GM12801 (cell line): ENCODE results near the gene MARCHF11.

Source experiments
- CTCF ChIP-seq: IDR thresholded peaks from one replicate; pipeline ENCODE4 v1.5.1; 2011; ENCODE audit warnings: control low read depth; ENCODE audit not compliant: insufficient read length; ENCODE audit errors: extremely low read depth

The MARCHF11 gene

GRCh38 chr5:16104961-16105360 is 74.6 kb downstream of the MARCHF11 start:
- no peak for TF ChIP-seq CTCF

GRCh38 chr5:16095612-16096011 is 84.0 kb downstream of the MARCHF11 start:
- TF ChIP-seq CTCF = no peak

- TF ChIP-seq CTCF = no peak
These were observed 89.3 kb downstream of the MARCHF11 start for GRCh38 chr5:16090270-16090669.

- no peak for TF ChIP-seq CTCF
These were observed 96.6 kb downstream of the MARCHF11 start for GRCh38 chr5:16082982-16083381.

GRCh38 chr5:16082053-16082452 is 97.5 kb downstream of the MARCHF11 start:
- no peak for TF ChIP-seq CTCF

- no peak for TF ChIP-seq CTCF
These were observed 98.1 kb downstream of the MARCHF11 start for GRCh38 chr5:16081376-16081955.

GRCh38 chr5:16076657-16077056 is 102.9 kb downstream of the MARCHF11 start:
- no peak for TF ChIP-seq CTCF
